Retina (tissue), 1 donor: ENCODE measurements around the gene FAM3D.
A peak's percentile ranks its signal among the peaks of the same experiment; 100 is the strongest.
"Not testable (repeated sequence)": the region's sequence is repeated elsewhere in the genome, so short reads cannot be mapped to it uniquely, and the experiment has no call there.

Source experiments
- DNase-seq: peaks from one replicate; pipeline ENCODE4 v3.0.0-alpha.2; 2016

Gene FAM3D, protein sequence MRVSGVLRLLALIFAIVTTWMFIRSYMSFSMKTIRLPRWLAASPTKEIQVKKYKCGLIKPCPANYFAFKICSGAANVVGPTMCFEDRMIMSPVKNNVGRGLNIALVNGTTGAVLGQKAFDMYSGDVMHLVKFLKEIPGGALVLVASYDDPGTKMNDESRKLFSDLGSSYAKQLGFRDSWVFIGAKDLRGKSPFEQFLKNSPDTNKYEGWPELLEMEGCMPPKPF

DNA sequence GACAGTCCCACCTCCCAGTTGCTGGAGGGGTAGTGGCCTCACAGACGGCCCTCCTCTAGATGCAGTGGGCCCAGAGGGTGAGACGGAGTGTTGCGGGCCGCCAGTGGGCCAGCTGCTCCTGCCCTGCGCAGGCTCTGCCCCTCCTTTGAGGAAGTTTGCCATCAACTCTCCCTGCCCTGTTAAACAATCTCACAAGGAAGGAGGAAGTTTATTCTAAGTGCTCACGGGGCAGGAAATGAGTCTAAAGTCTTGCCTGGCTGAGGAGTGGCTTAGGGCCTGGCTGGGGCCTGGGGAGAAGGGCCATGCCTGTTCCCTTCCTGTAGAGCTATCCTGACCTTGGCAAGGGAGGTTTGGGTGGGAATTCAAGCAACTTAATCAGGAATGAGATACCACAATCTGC is at the start of gene FAM3D:
Gene FAM3D (minus strand): TSS at position 92 of the 400 bp plus-strand sequence. CDS start 11,211 bp downstream, outside the sequence.
- DNase-seq, result no peak

DNA sequence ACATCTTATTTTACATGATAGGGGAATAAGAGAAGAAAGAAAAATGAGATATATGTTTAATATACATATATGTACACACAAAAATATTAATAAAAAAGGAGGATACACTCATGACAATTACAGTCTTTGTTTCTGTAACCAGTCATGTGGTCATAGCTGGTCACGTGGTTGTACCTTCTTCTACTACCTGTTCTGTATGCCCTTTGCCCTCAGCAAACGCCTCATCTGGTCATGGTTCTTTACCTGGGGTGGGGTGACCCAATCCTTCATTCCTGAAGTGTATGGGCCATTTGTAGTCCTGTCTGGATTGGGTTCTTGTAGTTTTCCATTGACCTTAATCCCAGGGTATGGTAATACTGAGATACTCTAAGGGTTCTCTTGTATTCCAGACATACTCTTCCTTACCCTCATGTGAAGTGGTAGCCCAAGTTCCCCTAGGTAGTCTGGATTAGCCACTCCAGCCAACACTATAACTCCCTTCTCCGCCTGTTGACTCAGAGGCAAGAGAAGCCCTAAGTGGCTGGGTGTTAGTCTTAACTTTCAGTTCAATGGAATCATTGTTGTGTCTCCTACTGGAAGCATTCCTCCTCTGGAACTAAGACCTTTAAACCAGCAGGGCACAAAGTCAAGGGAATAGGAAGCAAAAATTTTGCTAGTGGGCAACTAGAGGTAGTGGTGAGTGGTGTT is 47.3 kb upstream of the FAM3D start:
- DNase-seq, result no peak

DNA sequence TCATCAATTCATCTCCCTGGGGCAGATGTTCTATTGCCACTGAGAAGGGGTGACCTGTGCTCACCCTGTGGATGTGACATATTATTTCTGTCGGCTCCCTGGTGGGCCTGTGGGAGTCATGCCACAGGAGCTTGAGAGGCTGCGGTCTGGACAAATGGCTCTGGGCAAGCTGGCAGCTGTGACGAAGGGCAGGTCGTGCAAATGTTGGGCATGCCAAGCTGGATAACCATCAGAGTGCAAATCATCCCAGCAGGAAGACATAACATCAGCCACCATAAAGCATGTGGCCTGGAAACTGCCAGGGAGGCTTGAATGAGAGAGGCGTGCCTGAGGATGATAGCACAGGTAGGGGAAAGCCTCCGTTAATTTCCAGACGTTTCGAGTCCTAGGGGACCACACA is 45.3 kb upstream of the FAM3D start:
- DNase-seq, result peak; percentile 61

DNA sequence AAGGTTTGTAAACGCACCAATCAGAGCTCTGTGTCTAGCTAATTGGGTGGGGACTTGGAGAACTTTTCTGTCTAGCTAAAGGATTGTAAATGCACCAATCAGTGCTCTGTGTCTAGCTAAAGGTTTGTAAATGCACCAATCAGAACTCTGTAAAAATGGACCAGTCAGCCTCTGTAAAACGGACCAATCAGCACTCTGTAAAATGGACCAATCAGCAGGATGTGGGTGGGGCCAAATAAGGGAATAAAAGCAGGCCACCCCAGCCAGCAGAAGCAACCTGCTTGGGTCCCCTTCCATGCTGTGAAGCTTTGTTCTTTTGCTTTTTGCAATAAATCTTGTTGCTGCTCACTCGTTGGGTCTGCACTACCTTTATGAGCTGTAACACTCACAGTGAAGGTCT is 42.4 kb upstream of the FAM3D start:
- not testable (repeated sequence) for DNase-seq

DNA sequence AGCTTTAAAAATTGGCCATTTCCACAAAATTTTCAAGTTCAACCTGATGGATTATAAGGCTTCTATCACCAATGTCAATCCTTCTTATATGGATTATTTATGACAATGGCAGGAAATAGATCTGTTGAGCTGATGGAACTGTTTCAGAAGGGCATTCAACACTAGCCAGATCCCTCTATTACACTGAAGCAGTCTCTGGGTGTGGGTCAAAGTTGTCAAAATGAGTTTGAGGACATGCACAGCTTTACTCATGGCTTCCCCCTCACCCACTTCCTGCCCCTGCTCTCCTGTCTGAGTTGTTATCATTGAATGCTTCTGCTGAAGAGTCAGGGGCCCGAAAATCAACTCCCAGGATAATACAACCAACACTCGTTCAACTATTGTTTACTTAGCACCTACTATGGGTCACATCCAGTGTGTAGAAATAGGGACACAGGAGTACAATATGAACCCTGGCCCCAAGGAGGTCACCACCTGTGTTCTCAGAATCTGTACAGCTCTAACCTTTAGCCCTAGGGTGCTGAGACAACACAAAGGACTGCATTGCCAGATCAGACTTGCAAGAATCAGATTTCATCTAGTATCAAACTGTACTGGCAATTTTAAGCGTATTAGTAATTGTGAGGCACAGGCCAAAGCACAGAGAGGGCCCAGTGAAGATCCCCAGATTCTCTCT is 41.7 kb upstream of the FAM3D start:
- no peak for DNase-seq

DNA sequence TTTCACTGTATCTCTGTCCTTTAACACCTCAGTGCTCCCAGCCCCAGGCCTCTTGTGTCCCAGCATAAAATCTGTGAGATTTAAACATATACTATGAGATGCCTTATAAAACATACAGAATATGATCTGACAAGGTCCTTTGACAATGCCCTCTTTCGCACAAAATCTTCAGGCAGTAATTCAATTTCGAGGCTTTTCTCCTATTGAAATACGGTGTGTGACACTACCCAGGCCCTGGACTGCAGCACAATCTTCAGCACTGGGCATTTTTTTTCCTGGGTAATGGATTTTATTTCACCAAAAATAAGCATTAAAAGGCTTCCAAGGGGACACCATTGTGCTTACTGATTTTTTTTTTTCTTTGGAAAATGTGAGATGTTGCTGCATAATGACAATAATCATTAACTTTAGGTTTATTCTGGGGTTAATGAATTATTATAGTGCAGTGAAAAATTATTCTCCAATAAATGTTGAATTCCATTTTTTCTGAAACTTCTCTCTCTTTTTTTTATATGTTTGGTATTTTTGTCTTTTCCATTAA is 40.9 kb upstream of the FAM3D start:
- no peak for DNase-seq

DNA sequence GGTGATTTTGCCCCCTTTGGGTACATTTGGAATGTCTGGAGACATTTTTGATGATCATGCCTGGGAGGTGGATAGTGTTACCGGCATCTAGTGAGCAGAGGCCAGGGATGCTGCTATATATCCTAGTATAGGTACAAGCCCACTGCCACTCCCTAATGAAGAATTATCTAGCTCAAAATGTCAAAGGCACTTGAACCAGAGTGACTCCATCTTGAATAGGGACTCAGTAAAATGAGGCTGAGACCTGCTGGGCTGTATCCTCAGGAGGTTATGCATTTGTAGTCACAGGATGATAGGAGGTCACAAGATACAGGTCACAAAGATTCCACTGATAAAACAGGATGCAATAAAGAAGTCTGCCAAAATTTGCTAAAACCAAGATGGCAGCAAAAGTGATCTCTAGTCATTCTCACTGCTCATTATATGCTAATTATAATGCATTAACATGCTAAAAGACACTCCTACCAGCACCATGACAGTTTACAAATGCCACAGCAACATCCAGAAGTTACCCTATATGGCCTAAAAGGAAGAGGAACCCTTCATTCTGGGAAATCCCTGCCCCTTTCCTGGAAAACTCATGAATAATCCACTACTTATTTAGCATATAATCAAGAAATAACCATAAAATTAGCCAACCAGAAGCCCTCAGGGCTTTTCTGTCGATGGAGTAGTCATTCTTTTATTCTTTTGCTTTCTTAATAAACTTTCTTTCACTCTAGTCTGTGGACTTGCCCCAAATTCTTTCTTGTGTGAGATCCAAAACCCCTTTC is 40.0 kb upstream of the FAM3D start:
- DNase-seq, result no peak

DNA sequence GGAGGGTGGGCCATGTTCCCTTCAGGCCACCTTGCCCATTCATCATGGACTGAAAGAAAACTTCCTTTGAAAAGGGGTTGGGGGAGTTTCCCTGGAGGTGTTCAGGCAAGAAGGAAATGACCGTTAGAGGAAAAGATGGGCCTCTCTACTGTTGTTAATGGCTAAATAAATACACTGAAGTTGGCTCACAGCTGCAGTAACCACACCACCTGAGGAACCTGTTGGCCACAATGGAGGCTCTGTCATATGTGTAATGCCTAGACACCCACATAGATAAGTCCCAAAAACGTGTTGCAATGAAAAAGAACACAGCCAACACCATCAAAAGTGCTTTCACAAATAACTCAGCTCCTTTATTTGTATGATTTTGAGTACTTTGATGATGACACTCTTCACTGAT is 38.2 kb upstream of the FAM3D start:
- no peak for DNase-seq

DNA sequence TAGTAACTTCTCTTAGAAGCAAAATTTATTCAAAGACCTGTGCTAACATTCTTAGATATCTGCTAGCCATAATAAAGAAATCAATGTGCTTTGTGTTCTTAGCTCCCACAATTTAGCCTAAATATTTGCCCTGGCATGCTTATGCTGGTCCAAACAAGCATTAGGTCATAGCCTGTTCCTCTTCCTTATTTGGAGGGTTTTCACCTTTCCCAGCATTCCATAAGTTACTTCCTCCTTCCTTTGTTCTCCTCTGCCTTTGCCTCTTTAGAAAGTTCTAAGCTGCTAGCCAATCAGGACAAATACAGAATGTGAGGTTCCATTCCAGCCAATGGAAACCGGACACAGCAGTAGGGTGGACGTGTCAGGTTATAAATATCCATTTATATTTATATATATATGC is 37.7 kb upstream of the FAM3D start:
- DNase-seq, result not testable (repeated sequence)

DNA sequence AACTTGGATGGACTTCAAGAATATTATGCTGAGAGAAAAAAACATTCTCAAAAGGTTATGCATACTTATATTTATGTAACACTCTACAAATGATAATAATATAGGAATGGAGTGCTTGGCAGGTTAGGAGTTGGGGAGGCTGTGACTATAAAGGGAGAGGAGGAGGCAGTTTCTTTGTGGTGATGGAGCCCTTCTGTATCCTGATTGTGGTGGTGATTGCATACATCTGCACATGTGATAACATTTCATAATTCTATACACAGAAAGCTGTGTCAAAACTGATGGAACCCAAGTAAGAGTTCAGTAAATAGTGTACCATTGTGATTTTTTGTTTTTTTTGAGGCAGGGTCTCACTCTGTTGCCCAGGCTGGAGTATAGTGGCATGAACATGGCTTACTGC is 31.7 kb upstream of the FAM3D start:
- no peak for DNase-seq

DNA sequence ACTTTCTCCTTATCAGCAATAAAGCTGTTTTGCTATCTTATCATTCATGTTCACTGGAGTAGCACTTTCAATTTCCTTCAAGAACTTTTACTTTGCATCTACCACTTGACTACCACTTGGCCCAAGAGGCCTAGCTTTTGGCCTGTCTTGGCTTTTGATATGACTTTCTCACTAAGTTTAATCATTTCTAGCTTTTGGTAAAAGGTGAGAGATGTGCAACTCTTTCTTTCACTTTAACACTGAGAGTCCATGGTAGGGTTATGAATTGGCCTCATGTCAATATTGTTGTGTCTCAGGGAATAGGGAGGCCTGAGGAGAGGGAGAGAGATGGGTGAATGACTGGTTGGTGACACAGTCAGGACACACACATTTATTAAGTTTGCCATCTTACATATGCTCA is 31.0 kb upstream of the FAM3D start:
- DNase-seq, result no peak

DNA sequence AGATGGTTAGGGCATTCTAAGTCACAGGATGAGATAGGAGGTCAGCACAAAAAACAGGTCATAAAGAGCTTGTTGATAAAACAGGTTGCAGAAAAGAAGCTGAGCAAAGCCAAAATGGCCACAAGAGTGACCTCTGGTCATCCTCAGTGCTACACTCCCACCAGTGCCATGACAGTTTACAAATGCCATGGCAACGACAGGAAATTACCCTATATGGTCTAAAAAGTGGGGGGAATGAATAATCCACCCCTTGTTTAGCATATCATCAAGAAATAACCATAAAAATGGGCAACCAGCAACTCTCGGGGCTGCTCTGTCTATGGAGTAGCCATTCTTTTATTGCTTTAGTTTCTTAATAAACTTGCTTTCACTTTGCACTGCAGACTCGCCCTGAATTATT is 30.2 kb upstream of the FAM3D start:
- not testable (repeated sequence) for DNase-seq

DNA sequence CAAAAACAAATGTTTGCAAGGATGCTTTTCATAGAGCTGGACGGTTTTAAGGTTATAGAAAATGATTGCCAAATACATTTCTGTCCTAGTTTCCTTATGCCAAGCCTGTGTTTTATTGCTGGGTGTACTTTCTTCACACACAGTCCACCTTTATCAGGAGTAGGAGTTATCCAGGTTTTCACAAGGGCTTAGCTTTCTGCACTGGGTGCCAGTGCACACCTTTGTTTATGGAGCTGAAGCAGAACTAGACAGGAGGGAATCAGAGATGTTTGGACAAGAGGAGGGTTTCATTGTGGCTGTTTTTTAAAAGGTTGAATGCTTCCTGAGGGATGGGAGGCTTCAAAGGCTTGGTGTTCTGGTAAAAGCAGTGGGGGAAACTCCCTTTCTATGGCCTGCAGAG is 29.5 kb upstream of the FAM3D start:
- no peak for DNase-seq

DNA sequence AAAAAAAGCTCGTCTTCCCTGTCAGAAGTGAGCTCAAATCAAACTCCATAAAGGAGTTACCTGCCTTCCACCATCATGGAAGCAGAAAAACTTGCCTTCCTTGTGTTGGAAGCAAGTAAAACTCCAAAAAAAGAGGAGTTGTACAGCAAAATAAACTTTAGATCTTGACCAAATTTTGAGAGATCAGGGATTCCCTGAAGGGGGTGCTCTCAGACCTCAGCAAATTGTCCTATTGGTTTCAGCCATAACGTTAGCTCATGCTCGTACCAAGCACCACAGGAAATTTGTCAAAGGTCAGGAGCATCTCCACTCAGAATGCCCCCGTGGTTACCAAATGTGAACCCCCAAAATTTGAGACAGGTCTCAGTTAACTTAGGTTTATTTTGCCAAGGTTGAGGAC is 28.7 kb upstream of the FAM3D start:
- not testable (repeated sequence) for DNase-seq

DNA sequence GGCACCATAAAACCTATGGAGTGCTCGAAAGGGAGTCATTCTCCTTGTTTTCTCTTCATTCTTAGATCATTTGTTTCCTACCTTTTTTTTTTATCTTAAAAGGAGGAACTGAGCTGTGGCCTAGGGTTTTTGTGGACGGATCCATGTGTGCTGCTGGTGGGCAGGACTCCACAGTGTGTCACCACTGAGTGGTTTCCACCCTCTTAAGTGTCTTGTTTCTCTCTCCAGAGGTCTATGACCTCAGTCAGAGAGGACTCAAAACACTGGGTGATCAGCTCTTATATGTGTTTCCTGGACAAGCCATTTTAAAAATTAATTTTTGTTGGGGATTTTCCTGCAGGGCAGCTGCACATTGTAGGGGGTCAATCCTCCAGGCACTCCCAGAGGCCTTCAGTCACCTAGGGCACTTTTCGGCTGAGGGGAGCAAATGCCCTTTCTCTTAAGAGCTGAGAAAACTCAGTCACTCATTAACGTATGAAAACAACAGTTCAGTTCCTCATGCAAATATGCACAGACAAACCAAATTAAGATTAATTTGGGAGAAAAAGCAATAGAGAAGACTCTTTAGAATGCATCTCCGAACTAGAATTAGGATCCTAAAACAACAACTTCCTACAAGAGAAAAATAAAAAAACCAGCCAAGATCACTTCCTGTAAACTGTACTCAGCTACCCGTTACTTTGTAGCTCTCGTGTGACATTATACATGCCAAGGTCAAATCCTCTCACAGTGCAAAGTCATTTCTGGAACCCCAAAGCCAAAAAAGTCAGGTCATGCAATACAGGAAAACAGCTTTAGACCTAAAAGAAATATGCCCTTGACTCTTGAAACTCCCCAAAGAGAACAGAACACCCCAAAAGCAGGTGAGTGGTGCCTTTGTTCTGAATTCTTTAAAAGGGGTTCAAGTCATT is 27.6 kb upstream of the FAM3D start:
- no peak for DNase-seq

DNA sequence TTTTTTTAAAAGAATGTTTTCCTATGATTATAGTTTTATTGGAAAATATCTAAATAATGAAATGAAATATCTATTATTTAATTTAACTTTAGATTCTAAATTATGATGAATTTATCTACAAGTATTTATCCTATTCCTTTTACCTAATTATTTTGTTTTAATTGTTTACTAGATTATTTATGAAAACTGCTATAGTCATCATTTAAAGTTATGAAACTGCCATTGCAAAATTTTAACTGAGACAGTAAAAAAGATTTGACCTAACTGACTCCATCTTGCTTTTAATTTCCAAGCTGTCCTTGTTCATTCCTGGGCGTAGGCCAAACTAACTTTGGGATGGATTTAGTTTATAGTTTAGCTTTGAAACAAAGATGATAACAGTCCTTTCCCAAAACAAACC is 25.9 kb upstream of the FAM3D start:
- no peak for DNase-seq

DNA sequence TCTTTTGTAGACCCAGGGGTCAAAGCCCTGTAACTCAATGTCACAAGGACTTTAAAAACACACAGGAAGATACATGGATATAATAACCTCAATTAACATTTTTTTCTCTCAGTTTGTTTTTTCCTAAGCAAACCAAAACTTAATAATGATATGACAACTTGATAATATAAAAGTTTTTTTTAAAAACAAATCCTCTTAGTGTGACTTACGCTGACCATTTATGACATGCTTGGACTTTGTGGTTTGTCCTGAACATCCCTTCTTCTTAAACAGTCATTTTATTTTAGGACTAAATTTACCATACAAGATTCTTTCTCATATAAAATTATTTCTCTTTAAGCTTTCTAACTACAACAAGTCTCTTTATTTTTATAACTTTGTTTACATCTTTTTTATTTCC is 25.4 kb upstream of the FAM3D start:
- peak; percentile 20 for DNase-seq

DNA sequence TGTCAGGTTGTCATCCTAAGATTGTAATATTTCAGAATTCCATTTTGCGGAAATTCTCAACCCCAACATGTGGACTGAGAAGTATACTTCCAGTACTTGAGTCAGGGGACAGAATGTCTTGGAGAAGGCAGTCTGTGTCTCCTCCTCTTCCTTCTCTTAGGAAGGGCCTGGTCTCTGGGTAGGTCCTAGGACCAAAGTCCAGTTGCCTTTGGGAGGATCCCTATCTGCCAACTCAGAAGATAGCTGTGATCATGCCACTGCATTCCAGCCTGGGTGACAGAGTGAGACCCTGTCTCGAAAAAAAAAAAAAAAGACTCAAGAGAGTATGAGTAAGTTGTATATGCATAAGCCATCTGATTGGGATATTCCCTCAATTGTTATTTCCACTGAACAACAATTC is 23.9 kb upstream of the FAM3D start:
- DNase-seq, result no peak

DNA sequence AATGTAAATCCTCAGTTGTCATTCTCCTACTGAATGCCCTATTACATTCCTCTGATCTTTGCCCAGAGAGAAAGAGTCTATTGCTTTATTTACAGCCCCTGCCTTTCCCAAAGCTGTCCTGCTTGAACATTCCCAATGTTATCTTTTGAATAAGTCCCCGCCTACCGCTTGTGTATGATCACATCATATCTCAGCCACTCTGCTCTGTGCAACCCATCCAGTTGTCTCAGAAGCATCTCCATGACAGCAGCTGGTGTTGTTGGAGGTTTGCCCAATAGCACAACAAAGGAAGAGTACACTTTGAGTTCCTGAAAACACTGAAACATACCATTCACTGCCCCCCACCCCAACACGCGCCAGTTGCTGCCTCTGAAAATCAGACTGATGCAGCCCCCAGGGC is 22.0 kb upstream of the FAM3D start:
- DNase-seq, result no peak

DNA sequence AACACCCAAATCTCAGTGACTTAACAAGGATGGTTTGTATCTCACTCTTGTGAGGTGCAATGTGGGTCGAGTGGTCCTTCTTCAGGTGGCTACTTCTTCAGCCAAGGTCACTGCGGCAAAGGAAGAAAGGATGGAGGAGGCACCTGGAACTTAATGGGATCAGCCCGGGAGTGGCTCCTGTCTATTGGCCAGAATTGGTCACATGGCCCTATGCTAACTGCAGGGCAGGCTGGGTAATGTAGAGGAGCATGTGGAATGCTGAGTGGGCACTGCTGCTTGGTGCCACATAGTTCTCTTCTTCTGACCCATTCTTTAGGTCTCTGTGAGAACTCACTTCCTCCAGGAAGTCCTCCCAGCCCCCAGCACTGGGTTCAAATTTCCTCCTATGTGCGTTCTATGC is 20.3 kb upstream of the FAM3D start:
- no peak for DNase-seq

DNA sequence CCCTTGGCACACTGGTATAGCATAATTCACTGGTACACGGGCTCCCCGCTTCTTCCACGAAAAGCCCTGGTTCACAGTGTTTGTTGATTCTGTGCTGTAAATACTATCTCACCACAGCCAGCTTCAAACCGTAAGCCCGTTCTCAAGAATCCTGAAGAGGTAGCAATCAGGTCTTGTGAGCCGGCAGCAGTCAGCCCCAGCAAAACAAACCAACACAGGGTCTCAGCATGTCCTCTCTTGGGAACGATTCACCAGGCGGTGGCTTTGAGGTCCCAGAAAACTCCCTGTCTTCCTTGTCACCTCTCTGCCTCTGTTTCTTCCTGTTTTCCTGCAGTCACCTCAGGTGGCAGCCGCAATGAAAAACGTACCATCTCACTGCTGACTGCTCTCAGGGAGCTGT is 19.1 kb upstream of the FAM3D start:
- no peak for DNase-seq

DNA sequence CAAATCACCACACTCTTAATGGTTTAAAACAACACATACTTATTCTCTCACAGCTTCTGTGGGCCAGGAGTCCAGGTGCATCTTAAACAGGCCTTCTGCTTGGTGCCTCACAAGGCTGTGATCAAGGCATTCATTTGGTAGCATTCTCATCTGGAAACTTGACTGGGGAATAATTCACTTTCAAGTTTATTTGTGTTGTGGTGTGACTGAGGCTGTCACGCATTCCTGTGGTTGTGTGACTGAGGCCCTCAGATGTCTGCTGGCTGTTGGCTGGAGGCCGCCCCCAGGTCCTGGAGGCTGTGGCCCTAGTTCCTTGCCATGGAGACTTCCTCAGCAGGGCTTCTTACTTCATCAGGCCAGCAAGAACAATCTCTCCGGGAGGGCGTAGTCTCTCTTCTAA is 16.9 kb upstream of the FAM3D start:
- DNase-seq, result no peak
